Left lung (tissue), 10 donors: Measurements from ENCODE around the gene PRKCE. TPM values are rescaled to one million over a fixed set of nuclear protein-coding genes. Genes with fewer than 3 reads are reported as not detected.

ENCODE experiments used
- ATAC-seq: fragments of 200-7000 bp; cut with Tn5 transposase; one replicate; pipeline ENCODE4 v1.9.1; 2020; ENCODE audit warnings: moderate library complexity
- DNase-seq, 4 donors: peaks; one replicate each; pipeline ENCODE4 v3.0.0-alpha.2; 2013 to 2020
- H3K27ac ChIP-seq, 2 donors: fragments of 200-600 bp; sonication (generic) in 1 of 2; one replicate each; pipeline versions ENCODE4 v1.5.0 to v1.8.0; 2020 to 2021
- H3K27me3 ChIP-seq, 2 donors: fragments of 200-600 bp; sonication (generic) in 1 of 2; one replicate each; pipeline versions ENCODE4 v1.5.0 to v1.8.0; 2020 to 2021
- H3K36me3 ChIP-seq, 2 donors: fragments of 200-600 bp; sonication (generic) in 1 of 2; one replicate each; pipeline versions ENCODE4 v1.5.0 to v1.8.0; 2020 to 2021
- H3K4me1 ChIP-seq, 2 donors: fragments of 200-600 bp; one replicate each; pipeline ENCODE4 v1.8.0; 2021
- H3K4me3 ChIP-seq, 2 donors: fragments of 200-600 bp; sonication (generic) in 1 of 2; one replicate each; pipeline versions ENCODE4 v1.5.0 to v1.8.0; 2020 to 2021; ENCODE audit warnings: mild to moderate bottlenecking in 1 of 2
- H3K9me3 ChIP-seq, 2 donors: fragments of 200-600 bp; sonication (generic) in 1 of 2; one replicate each; pipeline versions ENCODE4 v1.5.0 to v1.8.0; 2020 to 2021
- intact Hi-C, 2 donors: fragments of 100-400 bp; cut with DNase I; formaldehyde crosslinking; loops; one replicate each; pipeline versions ENCODE4 v1.11.2 to v1.14.2; 2022
- polyA plus RNA-seq, 6 donors: library from polyadenylated mRNA; unstranded; fragments of 120-200 nt; gene quantifications; one replicate each; pipeline ENCODE4 v1.2.1, GENCODE V29; 2013; ENCODE audit not compliant: insufficient read length in 6 of 6
- total RNA-seq, 2 donors: library from RNA; stranded (reverse); fragmentation: NEBNext Ultra II Directional; extraction: Animal tissue kit (Norgen Biotek cat#: 25700); gene quantifications; one replicate each; pipeline ENCODE4 v1.2.1, GENCODE V29; 2021
- TF ChIP-seq, protein P1 (sequence below), 2 donors: fragments of 200-600 bp; sonication (generic) in 1 of 2; IDR thresholded peaks; one replicate each; pipeline versions ENCODE4 v1.5.0 to v1.8.0; 2021; ENCODE audit warnings: antibody characterized with exemption in 2 of 2
- donor health status: DM: no; HTN: yes; CAD: no.
- donor health status: DM: no; HTN: no; CAD: no.

Gene PRKCE
- total and polyA plus RNA-seq, 8 donors: 12.0 to 56.9 (median 14.7) TPM

- intact Hi-C loops: no loop called here
- TF ChIP-seq, protein P1, sequence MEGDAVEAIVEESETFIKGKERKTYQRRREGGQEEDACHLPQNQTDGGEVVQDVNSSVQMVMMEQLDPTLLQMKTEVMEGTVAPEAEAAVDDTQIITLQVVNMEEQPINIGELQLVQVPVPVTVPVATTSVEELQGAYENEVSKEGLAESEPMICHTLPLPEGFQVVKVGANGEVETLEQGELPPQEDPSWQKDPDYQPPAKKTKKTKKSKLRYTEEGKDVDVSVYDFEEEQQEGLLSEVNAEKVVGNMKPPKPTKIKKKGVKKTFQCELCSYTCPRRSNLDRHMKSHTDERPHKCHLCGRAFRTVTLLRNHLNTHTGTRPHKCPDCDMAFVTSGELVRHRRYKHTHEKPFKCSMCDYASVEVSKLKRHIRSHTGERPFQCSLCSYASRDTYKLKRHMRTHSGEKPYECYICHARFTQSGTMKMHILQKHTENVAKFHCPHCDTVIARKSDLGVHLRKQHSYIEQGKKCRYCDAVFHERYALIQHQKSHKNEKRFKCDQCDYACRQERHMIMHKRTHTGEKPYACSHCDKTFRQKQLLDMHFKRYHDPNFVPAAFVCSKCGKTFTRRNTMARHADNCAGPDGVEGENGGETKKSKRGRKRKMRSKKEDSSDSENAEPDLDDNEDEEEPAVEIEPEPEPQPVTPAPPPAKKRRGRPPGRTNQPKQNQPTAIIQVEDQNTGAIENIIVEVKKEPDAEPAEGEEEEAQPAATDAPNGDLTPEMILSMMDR (IDR thresholded peaks at IDR 0.05): no peak
- no peaks in the 10 kb centered on the region for H3K9me3 ChIP-seq
- no peaks in the 10 kb centered on the region for H3K27me3 ChIP-seq
- H3K4me1 ChIP-seq: peaks cover 4 to 19% of the 10 kb centered on the region in 2 donors
- H3K4me3 ChIP-seq: no peak overlapping the region
- H3K36me3 ChIP-seq: peaks cover 0 to 7% of the 10 kb centered on the region in 2 donors
- ATAC-seq (no peak), DNase-seq (no peak)
- no peak overlapping the region for H3K27ac ChIP-seq
These were observed 494.4 kb downstream of the PRKCE start for GRCh38 chr2:46145840-46146239.

DNA sequence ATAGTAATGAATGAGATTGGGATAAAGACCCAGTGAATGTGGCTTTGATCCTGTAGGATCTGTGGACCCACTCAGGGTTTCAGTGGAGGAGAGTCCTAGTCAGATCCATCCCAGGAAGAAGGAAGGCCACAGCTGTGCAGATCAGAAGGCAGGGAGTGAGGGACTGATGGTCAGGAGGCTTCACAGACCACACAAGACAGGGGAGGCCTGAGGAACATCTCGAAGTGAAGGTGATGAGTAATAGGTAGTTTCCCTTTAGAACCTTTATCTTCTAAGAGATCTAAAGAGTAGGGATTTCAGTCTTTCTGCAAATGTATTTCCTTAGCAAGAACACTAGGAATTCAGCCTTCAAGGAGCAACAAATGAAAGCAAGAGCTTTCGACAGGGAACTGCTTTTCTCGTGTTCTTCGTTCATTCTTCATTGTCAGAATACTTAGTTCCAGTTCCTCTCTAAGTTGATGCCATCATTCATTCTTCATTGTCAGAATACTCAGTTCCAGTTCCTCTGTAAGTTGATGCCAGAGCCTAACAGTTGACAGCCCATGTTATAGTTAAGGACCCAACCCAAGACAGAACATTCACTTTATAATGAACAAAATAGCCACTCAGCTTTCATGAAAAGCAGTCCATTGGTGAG, 495.5 kb downstream of the PRKCE start:
- Histone ChIP-seq H3K4me1 (peaks cover 4 to 19% of the 10 kb centered on the region in 2 donors), H3K27me3 (no peaks in the 10 kb centered on the region), H3K27ac (no peak overlapping the region), H3K4me3 (no peak overlapping the region), H3K36me3 (peaks cover 0 to 15% of the 10 kb centered on the region in 2 donors), H3K9me3 (no peaks in the 10 kb centered on the region)
- DNase-seq (no peak), ATAC-seq (no peak)
- intact Hi-C loops: no loop called here
- TF ChIP-seq, protein P1 (IDR thresholded peaks at IDR 0.05): no peak

DNA sequence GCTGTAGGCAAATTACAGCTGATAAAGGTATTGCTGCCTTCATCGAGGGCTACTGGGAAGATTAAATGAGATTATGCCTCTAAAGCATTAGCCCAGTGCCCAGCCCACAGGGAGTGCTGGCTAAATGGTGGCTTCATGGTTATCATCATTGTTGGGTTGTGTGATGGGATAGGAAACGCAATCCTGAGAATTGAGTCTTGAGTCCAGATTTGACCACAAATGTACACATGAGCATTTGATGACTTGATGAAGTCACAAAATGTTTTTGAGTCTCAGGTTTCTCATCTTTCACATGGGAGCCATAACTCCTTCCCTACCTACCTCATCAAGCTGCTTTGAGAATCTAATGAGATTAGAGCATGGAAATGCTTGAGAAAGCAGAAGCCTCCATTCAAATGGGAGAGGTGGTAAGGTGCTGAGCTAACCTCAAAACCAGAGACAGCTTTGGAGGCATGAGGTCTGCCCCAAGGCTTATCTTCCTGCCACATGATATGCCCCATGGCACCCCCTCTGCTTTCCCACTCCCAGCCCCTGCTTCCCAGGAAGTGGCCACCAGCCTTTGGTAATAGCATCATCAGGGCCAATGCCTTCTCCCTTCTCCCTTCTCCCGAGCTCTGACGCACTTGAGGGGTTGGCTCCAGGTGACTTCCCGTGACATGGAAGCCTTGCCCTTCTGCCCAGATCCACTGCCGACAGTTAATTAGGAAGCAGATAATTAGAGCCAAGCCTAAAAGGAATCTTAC, 496.3 kb downstream of the PRKCE start:
- Histone ChIP-seq H3K36me3 (peaks cover 0 to 19% of the 10 kb centered on the region in 2 donors), H3K4me1 (peaks cover 0 to 13% of the 10 kb centered on the region in 2 donors), H3K4me3 (no peak overlapping the region), H3K27ac (no peak overlapping the region), H3K9me3 (no peaks in the 10 kb centered on the region), H3K27me3 (no peaks in the 10 kb centered on the region)
- intact Hi-C loops: no loop called here
- TF ChIP-seq, protein P1 (IDR thresholded peaks at IDR 0.05): no peak
- DNase-seq (no peak), ATAC-seq (no peak)

DNA sequence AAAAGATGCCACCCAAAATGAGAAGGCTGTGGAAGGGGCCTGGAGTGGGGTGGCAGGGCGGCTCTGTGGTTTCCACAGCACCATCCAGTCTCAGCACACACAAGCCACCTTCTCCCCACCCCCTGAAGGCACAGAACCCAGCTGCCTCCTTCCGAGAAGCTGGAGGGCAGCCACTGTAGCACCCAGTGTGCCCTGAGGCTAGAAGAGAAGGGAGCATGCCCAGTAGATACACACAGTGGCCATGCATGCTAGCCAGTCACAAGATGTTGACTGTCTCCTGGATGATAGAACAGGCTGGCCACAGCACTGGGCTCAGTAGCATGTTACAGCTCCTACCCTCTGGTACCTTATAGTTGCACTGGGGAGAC, 496.9 kb downstream of the PRKCE start:
- intact Hi-C loops: no loop called here
- H3K4me1 ChIP-seq: peaks cover 0 to 8% of the 10 kb centered on the region in 2 donors
- no peaks in the 10 kb centered on the region for H3K9me3 ChIP-seq
- H3K4me3 ChIP-seq: no peak overlapping the region
- DNase-seq (no peak), ATAC-seq (no peak)
- H3K27ac ChIP-seq: no peak overlapping the region
- H3K27me3 ChIP-seq: no peaks in the 10 kb centered on the region
- TF ChIP-seq, protein P1 (IDR thresholded peaks at IDR 0.05): no peak
- H3K36me3 ChIP-seq: peaks cover 0 to 19% of the 10 kb centered on the region in 2 donors

DNA sequence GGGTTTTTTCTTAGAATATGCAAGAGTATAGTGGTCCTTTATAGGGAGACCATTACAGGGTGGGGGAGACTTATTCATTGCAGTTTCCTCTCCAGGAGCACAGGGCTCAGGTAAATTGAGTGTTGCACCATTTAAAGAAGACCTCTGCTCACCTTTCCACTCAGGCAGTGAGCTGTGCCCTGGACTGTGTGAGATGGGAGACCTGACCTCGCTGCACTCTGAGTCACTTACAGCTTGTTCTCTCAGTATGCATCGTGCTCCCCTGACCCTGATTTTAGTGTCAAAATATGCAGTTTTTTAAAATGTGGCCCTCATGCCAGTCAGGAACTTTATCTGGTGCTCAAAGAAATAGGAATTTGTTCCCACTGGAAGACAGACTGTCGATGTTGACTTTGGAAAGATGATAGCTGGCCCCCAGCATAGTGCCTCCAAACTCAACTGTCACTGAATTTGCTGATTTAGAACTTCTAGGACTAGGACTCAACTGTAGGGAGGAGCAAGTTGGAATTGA, 499.0 kb downstream of the PRKCE start:
- TF ChIP-seq, protein P1 (IDR thresholded peaks at IDR 0.05): no peak
- Histone ChIP-seq H3K36me3 (peaks cover 0 to 22% of the 10 kb centered on the region in 2 donors), H3K4me1 (peaks cover 0 to 7% of the 10 kb centered on the region in 2 donors), H3K9me3 (no peaks in the 10 kb centered on the region), H3K4me3 (no peak overlapping the region), H3K27ac (no peak overlapping the region), H3K27me3 (no peaks in the 10 kb centered on the region)
- intact Hi-C loops: no loop called here
- DNase-seq (no peak), ATAC-seq (no peak)
